Liver (tissue), 9 donors: ENCODE data around the gene SYCP1. TPM values are rescaled to one million over a fixed set of nuclear protein-coding genes. Genes with fewer than 3 reads are reported as not detected.

Experiments
- DNase-seq: peaks from one replicate; pipeline ENCODE4 v3.0.0-alpha.2; 2017; ENCODE audit warnings: low spot score
- H3K27ac ChIP-seq, 2 donors: one replicate each; pipeline ENCODE4 v1.7.0; 2013; ENCODE audit warnings: inconsistent platforms in 2 of 2, low read length in 2 of 2, control low read depth in 1 of 2, low read depth in 1 of 2, mild to moderate bottlenecking in 1 of 2
- H3K27me3 ChIP-seq, 4 donors: one replicate each; pipeline versions ENCODE4 v1.6.1 to v1.7.0; 2013; ENCODE audit warnings: low read length in 3 of 4, inconsistent platforms in 1 of 4, mild to moderate bottlenecking in 1 of 4, moderate library complexity in 1 of 4; ENCODE audit not compliant: control insufficient read depth in 4 of 4, insufficient read depth in 4 of 4
- H3K36me3 ChIP-seq, 4 donors: one replicate each; pipeline versions ENCODE4 v1.6.1 to v1.7.0; 2013; ENCODE audit warnings: low read length in 3 of 4, mild to moderate bottlenecking in 3 of 4, low read depth in 1 of 4, moderate library complexity in 1 of 4; ENCODE audit not compliant: control insufficient read depth in 4 of 4, insufficient read depth in 3 of 4
- H3K4me1 ChIP-seq, 4 donors: one replicate each; pipeline versions ENCODE4 v1.6.1 to v1.7.0; 2013; ENCODE audit warnings: low read length in 3 of 4, mild to moderate bottlenecking in 3 of 4, moderate library complexity in 1 of 4; ENCODE audit not compliant: control insufficient read depth in 4 of 4, insufficient read depth in 4 of 4
- H3K4me3 ChIP-seq, 3 donors: one replicate each; pipeline versions ENCODE4 v1.6.1 to v1.7.0; 2013; ENCODE audit warnings: low read length in 3 of 3, control low read depth in 1 of 3, low read depth in 1 of 3, mild to moderate bottlenecking in 1 of 3
- H3K9ac ChIP-seq, 2 donors: one replicate each; pipeline ENCODE4 v1.7.0; 2013; ENCODE audit warnings: low read length in 2 of 2, mild to moderate bottlenecking in 2 of 2, moderate library complexity in 2 of 2, control low read depth in 1 of 2, low read depth in 1 of 2
- H3K9me3 ChIP-seq, 4 donors: one replicate each; pipeline versions ENCODE4 v1.6.1 to v1.7.0; 2013; ENCODE audit warnings: low read length in 3 of 4; ENCODE audit not compliant: control insufficient read depth in 4 of 4
- EGR1 ChIP-seq, 2 donors: IDR thresholded peaks; 2 replicates each; pipeline ENCODE4 v1.6.1; 2016 to 2018; ENCODE audit warnings: antibody characterized with exemption in 2 of 2, low read depth in 2 of 2
- FOXA2 ChIP-seq: IDR thresholded peaks from 2 replicates; pipeline ENCODE4 v1.6.1; 2016; ENCODE audit warnings: antibody characterized with exemption
- GABPA ChIP-seq, 2 donors: IDR thresholded peaks in 1 of 2; conservative IDR thresholded peaks in 1 of 2; 2 replicates each; pipeline ENCODE4 v1.6.1; 2016; ENCODE audit warnings: antibody characterized with exemption in 2 of 2, mild to moderate bottlenecking in 1 of 2, moderate library complexity in 1 of 2
- HNF4A ChIP-seq, 2 donors: conservative IDR thresholded peaks; 2 replicates each; pipeline ENCODE4 v1.6.1; 2016; ENCODE audit warnings: antibody characterized with exemption in 2 of 2, mild to moderate bottlenecking in 2 of 2
- JUND ChIP-seq, 2 donors: IDR thresholded peaks; 2 replicates each; pipeline ENCODE4 v1.6.1; 2016; ENCODE audit warnings: antibody characterized with exemption in 2 of 2
- NR2F2 ChIP-seq: IDR thresholded peaks from 2 replicates; pipeline ENCODE4 v1.6.1; 2016; ENCODE audit warnings: antibody characterized with exemption
- RXRA ChIP-seq, 2 donors: IDR thresholded peaks; 2 replicates each; pipeline ENCODE4 v1.6.1; 2017 to 2018; ENCODE audit warnings: antibody characterized with exemption in 2 of 2, mild to moderate bottlenecking in 1 of 2
- SP1 ChIP-seq: IDR thresholded peaks from 2 replicates; pipeline ENCODE4 v1.6.1; 2018; ENCODE audit warnings: antibody characterized with exemption, mild to moderate bottlenecking
- TAF1 ChIP-seq: conservative IDR thresholded peaks from 2 replicates; pipeline ENCODE4 v1.6.1; 2016; ENCODE audit warnings: antibody characterized with exemption, mild to moderate bottlenecking
- YY1 ChIP-seq: IDR thresholded peaks from 2 replicates; pipeline ENCODE4 v1.6.1; 2016; ENCODE audit warnings: antibody characterized with exemption, mild to moderate bottlenecking
- WGBS: extraction: QIAGEN DNeasy Blood & Tissue Kit; methylation state at CpG from one replicate; pipeline ENCODE4 v1.1.7; 2013; 5-methylcytosine and 5-hydroxymethylcytosine counted together
- polyA plus RNA-seq, 2 donors: library from polyadenylated mRNA; stranded (reverse) in 1 of 2; unstranded in 1 of 2; fragments of 200-250 nt in 1 of 2; fragments of >200 nt in 1 of 2; fragmentation: Nextera tagmentation in 1 of 2; extraction: Ambion mirVana in 1 of 2; gene quantifications; one replicate each; pipeline versions ENCODE4 v1.2.1 to v1.2.3, GENCODE V29; 2013 to 2015
- total RNA-seq, 2 donors: library from RNA; depleted of rRNA; stranded (reverse); fragments of >200 nt; gene quantifications; one replicate each; pipeline ENCODE4 v1.2.3, GENCODE V29; 2014
- TF ChIP-seq, protein P1 (sequence below): IDR thresholded peaks from 2 replicates; pipeline ENCODE4 v1.6.1; 2016; ENCODE audit warnings: antibody characterized with exemption
- TF ChIP-seq, protein P2 (sequence below): IDR thresholded peaks from 2 replicates; pipeline ENCODE4 v1.6.1; 2016; ENCODE audit warnings: antibody characterized with exemption
- TF ChIP-seq, protein P3 (sequence below): fragments of 150-350 bp; IDR thresholded peaks from 2 replicates; pipeline ENCODE4 v1.5.1; 2017; ENCODE audit warnings: improper control_type of control experiment, low read depth, low read length; ENCODE audit not compliant: missing input control
- TF ChIP-seq, protein P4 (sequence below): IDR thresholded peaks from 2 replicates; pipeline ENCODE4 v1.6.1; 2016; ENCODE audit warnings: antibody characterized with exemption
- donor health status: healthy.
- donor health status: healthy.
- donor health status: healthy.
- donor health status: healthy.
- donor health status: healthy.

The SYCP1 gene
- total and polyA plus RNA-seq, 4 donors, result 0.89 TPM; not detected in 3

DNA sequence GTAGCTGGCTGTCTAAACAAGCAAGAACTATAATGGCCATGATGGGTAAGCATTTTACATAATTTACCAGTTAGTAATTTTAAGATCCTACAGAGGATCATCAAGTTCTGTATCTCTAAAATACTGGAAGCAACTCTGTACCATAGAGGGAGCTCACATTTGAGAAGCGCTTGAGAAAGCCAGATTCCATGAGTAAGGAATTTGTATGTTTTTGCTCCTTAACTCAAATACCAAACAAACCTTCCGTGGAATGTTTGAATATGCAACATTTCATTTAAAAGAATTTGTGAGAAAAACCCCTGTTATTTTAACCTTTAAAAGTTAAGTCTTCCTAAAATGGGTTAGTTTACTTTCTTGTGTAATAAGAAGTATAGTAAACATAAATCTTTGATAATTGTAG lies 176.9 kb downstream of the SYCP1 start:
- TF ChIP-seq, protein P1, sequence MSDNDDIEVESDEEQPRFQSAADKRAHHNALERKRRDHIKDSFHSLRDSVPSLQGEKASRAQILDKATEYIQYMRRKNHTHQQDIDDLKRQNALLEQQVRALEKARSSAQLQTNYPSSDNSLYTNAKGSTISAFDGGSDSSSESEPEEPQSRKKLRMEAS, result no peak
- TF ChIP-seq HNF4A (conservative IDR thresholded peaks at IDR 0.05) (no peak), JUND (IDR thresholded peaks at IDR 0.05) (no peak), GABPA (IDR thresholded peaks at IDR 0.05 in 1 of 2, conservative IDR thresholded peaks at IDR 0.05 in 1 of 2) (no peak), YY1 (no peak), SP1 (no peak)
- TF ChIP-seq, protein P2, sequence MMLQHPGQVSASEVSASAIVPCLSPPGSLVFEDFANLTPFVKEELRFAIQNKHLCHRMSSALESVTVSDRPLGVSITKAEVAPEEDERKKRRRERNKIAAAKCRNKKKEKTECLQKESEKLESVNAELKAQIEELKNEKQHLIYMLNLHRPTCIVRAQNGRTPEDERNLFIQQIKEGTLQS, result no peak
- TF ChIP-seq, protein P3, sequence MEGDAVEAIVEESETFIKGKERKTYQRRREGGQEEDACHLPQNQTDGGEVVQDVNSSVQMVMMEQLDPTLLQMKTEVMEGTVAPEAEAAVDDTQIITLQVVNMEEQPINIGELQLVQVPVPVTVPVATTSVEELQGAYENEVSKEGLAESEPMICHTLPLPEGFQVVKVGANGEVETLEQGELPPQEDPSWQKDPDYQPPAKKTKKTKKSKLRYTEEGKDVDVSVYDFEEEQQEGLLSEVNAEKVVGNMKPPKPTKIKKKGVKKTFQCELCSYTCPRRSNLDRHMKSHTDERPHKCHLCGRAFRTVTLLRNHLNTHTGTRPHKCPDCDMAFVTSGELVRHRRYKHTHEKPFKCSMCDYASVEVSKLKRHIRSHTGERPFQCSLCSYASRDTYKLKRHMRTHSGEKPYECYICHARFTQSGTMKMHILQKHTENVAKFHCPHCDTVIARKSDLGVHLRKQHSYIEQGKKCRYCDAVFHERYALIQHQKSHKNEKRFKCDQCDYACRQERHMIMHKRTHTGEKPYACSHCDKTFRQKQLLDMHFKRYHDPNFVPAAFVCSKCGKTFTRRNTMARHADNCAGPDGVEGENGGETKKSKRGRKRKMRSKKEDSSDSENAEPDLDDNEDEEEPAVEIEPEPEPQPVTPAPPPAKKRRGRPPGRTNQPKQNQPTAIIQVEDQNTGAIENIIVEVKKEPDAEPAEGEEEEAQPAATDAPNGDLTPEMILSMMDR, result no peak
- Histone ChIP-seq H3K27ac (no peak overlapping the region), H3K9me3 (no peaks in the 10 kb centered on the region), H3K9ac (no peak overlapping the region), H3K36me3 (no peaks in the 10 kb centered on the region), H3K27me3 (no peaks in the 10 kb centered on the region), H3K4me3 (no peak overlapping the region), H3K4me1 (no peaks in the 10 kb centered on the region)
- 68% methylated on average over 2 of the region's 2 CpGs for WGBS
- DNase-seq, result no peak

DNA sequence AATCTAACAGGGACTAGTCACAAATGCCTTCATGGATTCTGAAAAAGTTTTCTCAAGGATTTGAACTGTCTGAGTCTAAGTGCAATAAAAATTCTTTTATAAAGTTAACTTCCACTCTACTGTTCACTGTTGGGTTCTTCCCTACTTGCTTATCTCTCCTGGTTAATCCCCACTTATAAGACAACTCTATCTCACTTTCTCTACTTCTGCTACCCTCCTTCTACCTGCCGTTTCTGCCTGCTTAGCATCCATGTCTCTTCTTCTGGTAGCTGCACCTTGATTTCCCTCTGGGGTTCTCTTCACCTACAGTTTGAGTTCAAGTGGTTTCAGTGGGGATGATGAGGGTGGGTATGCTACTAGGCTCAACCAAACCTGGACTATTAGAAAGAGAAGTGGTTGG lies 181.0 kb downstream of the SYCP1 start:
- no peaks in the 10 kb centered on the region for H3K4me1 ChIP-seq
- H3K9ac ChIP-seq, result no peak overlapping the region
- H3K27ac ChIP-seq, result no peak overlapping the region
- H3K9me3 ChIP-seq, result no peaks in the 10 kb centered on the region
- no peak for DNase-seq
- TF ChIP-seq RXRA (IDR thresholded peaks at IDR 0.05) (no peak), TAF1 (no peak), FOXA2 (no peak), NR2F2 (no peak), JUND (IDR thresholded peaks at IDR 0.05) (no peak), GABPA (IDR thresholded peaks at IDR 0.05 in 1 of 2, conservative IDR thresholded peaks at IDR 0.05 in 1 of 2) (no peak), EGR1 (IDR thresholded peaks at IDR 0.05; ENCODE audit: low read depth in 2 of 2) (no peak)
- TF ChIP-seq, protein P2, result no peak
- TF ChIP-seq, protein P4, sequence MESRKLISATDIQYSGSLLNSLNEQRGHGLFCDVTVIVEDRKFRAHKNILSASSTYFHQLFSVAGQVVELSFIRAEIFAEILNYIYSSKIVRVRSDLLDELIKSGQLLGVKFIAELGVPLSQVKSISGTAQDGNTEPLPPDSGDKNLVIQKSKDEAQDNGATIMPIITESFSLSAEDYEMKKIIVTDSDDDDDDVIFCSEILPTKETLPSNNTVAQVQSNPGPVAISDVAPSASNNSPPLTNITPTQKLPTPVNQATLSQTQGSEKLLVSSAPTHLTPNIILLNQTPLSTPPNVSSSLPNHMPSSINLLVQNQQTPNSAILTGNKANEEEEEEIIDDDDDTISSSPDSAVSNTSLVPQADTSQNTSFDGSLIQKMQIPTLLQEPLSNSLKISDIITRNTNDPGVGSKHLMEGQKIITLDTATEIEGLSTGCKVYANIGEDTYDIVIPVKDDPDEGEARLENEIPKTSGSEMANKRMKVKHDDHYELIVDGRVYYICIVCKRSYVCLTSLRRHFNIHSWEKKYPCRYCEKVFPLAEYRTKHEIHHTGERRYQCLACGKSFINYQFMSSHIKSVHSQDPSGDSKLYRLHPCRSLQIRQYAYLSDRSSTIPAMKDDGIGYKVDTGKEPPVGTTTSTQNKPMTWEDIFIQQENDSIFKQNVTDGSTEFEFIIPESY, result no peak
- no peak overlapping the region for H3K4me3 ChIP-seq
- 75% methylated on average over 1 of the region's 1 CpG for WGBS
- H3K36me3 ChIP-seq, result no peaks in the 10 kb centered on the region
- H3K27me3 ChIP-seq, result peaks cover 0 to 3% (median 0%) of the 10 kb centered on the region in 4 donors
